ENCODE measurements around the gene CPSF3.

GRCh38 chr2:9410108-9410507, 13.3 kb upstream of the CPSF3 start:
- no peak for TF ChIP-seq ZBTB7A (CRISPR knock-in tag; IDR thresholded peaks at IDR 0.05)
- no peak for TF ChIP-seq ZNF687 (CRISPR knock-in tag; IDR thresholded peaks at IDR 0.05)
- no peak for TF ChIP-seq RBM22 (optimal IDR thresholded peaks at IDR 0.05; ENCODE audit: low read length)
- no peak for TF ChIP-seq JUND (CRISPR knock-in tag; IDR thresholded peaks at IDR 0.05)
- TF ChIP-seq CC2D1A (CRISPR knock-in tag; IDR thresholded peaks at IDR 0.05): no peak
- TF ChIP-seq CTCF (CRISPR knock-in tag; IDR thresholded peaks at IDR 0.05): no peak
- TF ChIP-seq POLR2AphosphoS5 (IDR thresholded peaks at IDR 0.05; ENCODE audit: low read depth, low read length): no peak
- no peak for TF ChIP-seq ZNF230 (CRISPR knock-in tag; IDR thresholded peaks at IDR 0.05)
- no peak for TF ChIP-seq ZNF609 (CRISPR knock-in tag; IDR thresholded peaks at IDR 0.05; ENCODE audit: borderline replicate concordance)
- no peak for TF ChIP-seq PRDM10 (CRISPR knock-in tag; IDR thresholded peaks at IDR 0.05; ENCODE audit: low read depth)
